Measurements from ENCODE around the gene KDM1A. TPM values are rescaled to one million over a fixed set of nuclear protein-coding genes. Genes with fewer than 3 reads are reported as not detected.
A peak's percentile ranks its signal among the peaks of the same experiment; 100 is the strongest.

Gene KDM1A
- total RNA-seq, 8 experiments from 2014 or later = 64.1 to 405 (median 158) TPM

DNA sequence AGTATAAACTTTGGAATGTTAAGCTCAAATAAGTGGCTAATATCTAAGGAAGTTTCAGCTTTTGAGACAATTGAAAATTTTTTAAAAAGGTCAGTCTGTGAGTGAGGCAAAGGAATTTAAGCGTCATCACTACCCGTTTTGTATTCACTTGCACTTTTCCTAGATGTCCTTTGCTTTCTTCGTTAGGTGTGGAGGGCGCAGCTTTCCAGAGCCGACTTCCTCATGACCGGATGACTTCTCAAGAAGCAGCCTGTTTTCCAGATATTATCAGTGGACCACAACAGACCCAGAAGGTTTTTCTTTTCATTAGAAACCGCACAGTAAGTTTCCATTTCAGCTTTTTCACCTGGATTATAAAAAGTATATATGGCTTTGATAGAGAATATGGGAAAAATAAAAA lies 30.9 kb downstream of the KDM1A start:
- Histone ChIP-seq H3K4me3 (no peak overlapping the region), H3K4me1 (replicated peaks in 1 of 2) (no peaks in the 10 kb centered on the region), H3K27ac (no peak overlapping the region)
- in situ Hi-C loops (cut with MboI; ENCODE audit: low pct_unique_long_range_greater_than_20kb in 2 of 9, low sequenced_read_pairs in 9 of 9, unreplicated experiment in 9 of 9) = no loop called here
- 88 to 100% (median 97%) methylated on average over 1 to 7 of the region's 7 CpGs; no CpG with 5 or more reads in 1 of the 10 experiments for WGBS, 10 experiments
- ATAC-seq (replicated peaks in 6 of 8) = no peak

DNA sequence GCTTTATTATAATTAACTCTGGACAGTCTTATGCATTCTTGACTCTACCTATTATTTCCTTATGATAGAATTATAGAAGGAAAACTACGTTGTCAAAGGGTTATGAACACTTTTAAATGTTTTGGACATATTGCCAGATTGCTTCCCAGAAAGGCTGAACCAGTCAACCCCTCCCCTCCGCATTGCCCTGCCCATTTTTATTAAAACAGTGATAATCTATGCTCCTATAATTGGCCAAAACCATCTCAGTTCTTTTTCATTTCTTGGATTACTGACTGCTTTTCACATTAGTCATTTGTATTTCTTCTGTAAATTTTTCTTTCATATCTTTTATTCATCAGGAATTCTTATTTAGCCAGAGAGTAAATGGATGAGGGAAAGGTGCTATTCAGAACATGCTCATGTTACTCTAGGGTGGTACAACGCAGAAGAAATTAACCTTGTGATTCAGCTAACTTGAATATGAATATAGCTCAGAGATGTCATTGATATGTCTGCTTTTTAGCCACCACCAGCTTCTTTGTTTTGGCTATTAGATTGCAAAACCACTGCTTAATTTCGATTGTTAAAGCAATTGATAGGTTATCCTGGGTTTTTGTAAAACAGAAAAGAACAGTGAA lies 32.1 kb downstream of the KDM1A start:
- Histone ChIP-seq H3K4me3 (no peak overlapping the region), H3K4me1 (replicated peaks in 1 of 2) (no peaks in the 10 kb centered on the region), H3K27ac (no peak overlapping the region)
- 63 to 94% (median 78%) methylated on average over 3 to 4 of the region's 4 CpGs for WGBS, 10 experiments
- in situ Hi-C loops (cut with MboI; ENCODE audit: low pct_unique_long_range_greater_than_20kb in 2 of 9, low sequenced_read_pairs in 9 of 9, unreplicated experiment in 9 of 9) = no loop called here
- ATAC-seq (replicated peaks in 6 of 8) = peak in 2 of 8 experiments; percentile 72 to 83

DNA sequence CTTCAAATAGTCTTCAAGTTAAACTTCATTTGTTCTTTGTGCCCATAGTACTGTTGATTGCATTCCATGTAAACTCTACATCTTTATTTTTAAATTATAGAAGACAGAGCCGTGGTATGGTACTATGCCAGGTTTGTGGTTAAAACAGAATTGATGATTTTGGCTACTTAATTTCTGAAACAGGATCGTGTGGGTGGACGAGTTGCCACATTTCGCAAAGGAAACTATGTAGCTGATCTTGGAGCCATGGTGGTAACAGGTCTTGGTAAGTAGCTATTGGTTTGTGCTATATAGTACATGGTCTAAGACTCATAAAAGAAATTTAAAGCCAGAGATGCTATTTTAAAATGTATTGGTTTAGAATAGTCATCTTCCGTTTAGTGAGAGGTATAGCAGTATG lies 38.0 kb downstream of the KDM1A start:
- no peak for ATAC-seq (replicated peaks in 6 of 8)
- no peaks in the 10 kb centered on the region for H3K4me1 ChIP-seq (replicated peaks in 1 of 2)
- no peak overlapping the region for H3K27ac ChIP-seq
- 90 to 100% (median 96%) methylated on average over 2 to 5 of the region's 5 CpGs for WGBS, 10 experiments
- H3K4me3 ChIP-seq = no peak overlapping the region
- in situ Hi-C loops (cut with MboI; ENCODE audit: low pct_unique_long_range_greater_than_20kb in 2 of 9, low sequenced_read_pairs in 9 of 9, unreplicated experiment in 9 of 9) = no loop called here

DNA sequence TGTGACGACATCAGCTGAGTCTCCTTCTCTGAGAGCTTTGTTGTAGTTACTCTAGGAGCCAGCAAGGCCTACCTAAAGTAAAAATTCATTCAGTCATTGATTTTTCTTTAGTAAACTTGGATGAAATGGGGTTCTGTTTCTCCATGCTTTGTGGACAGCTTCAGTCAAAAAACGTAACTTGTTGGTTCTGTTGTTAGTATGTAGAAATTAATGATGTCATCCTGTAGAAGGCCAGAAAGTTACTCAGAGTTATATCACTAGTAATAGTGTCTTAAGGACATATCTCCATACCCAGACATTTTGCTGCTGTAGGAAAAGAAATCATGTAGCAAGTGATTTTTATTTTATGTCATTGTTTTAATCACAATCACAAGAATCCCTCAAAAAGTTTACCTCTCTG lies 43.0 kb downstream of the KDM1A start:
- Histone ChIP-seq H3K4me1 (replicated peaks in 1 of 2) (no peaks in the 10 kb centered on the region), H3K4me3 (no peak overlapping the region), H3K27ac (no peak overlapping the region)
- no peak for ATAC-seq (replicated peaks in 6 of 8)
- in situ Hi-C loops (cut with MboI; ENCODE audit: low pct_unique_long_range_greater_than_20kb in 2 of 9, low sequenced_read_pairs in 9 of 9, unreplicated experiment in 9 of 9) = no loop called here
- 52 to 100% (median 97%) methylated on average over 1 to 2 of the region's 2 CpGs; no CpG with 5 or more reads in 2 of the 10 experiments for WGBS, 10 experiments

DNA sequence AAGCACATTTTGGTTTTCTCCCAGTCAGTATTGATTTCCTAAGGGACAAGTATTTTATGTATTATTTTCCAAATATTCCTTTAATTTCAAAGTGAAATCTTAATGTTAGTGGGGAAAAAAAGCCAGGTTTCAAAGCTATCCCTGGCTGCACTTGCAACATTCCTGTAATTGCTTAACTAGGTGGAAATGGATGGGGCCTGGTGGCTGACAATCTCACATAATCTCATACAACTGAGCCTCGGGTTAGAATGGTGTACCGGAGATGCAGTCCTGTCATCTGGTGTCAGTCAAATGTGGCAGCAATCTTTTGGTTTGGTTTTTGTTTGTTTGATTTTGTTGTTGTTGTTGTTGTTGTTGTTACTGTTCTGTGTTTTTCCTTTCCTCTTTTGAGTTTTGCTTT lies 46.1 kb downstream of the KDM1A start:
- Histone ChIP-seq H3K27ac (no peak overlapping the region), H3K4me1 (replicated peaks in 1 of 2) (no peaks in the 10 kb centered on the region), H3K4me3 (no peak overlapping the region)
- 75 to 100% (median 91%) methylated on average over 2 of the region's 2 CpGs; no CpG with 5 or more reads in 2 of the 10 experiments for WGBS, 10 experiments
- no peak for ATAC-seq (replicated peaks in 6 of 8)
- in situ Hi-C loops (cut with MboI; ENCODE audit: low pct_unique_long_range_greater_than_20kb in 2 of 9, low sequenced_read_pairs in 9 of 9, unreplicated experiment in 9 of 9) = no loop called here

DNA sequence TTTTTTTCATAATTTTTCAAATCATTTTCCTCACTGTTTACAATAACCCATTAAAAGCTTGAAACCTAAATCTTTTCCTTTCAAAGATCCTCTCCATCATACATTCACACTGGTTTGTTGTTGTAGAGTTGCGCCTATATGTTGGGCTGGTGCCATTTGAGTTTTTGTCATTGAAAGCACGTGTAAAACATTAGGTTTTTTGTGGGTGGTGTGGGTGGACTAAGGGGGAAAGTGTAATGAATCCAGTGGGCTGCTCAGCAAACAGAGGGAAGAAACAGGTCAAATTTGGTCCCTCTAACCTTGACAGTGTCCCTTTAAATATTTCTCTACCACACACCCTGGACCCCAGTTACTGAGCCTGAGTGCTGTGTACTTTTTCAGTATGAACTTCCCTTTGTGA lies 46.8 kb downstream of the KDM1A start:
- Histone ChIP-seq H3K4me3 (no peak overlapping the region), H3K27ac (no peak overlapping the region), H3K4me1 (replicated peaks in 1 of 2) (no peaks in the 10 kb centered on the region)
- no peak for ATAC-seq (replicated peaks in 6 of 8)
- in situ Hi-C loops (cut with MboI; ENCODE audit: low pct_unique_long_range_greater_than_20kb in 2 of 9, low sequenced_read_pairs in 9 of 9, unreplicated experiment in 9 of 9) = no loop called here
- WGBS, 10 experiments = 86 to 100% (median 98%) methylated on average over 1 to 2 of the region's 2 CpGs; no CpG with 5 or more reads in 6 of the 10 experiments

DNA sequence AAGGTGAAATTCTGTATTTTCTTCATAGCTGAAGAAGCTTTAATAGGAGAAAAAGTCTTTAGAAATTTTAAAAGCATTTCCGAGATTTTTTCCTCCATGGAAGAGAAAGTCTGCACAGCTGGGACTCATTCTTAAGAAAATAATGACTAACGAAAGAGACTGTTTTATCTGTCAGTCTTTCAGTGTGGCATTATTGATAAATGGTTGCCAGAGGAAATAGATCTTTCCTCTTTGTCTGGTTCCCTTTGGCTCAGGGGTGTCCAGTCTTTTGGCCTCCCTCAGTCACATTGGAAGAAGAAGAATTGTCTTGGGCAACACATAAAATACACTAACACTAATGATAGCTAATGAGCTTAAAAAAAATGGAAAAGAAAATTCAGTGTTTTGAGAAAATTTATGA lies 49.9 kb downstream of the KDM1A start:
- no peak for ATAC-seq (replicated peaks in 6 of 8)
- Histone ChIP-seq H3K4me3 (no peak overlapping the region), H3K4me1 (replicated peaks in 1 of 2) (no peaks in the 10 kb centered on the region), H3K27ac (no peak overlapping the region)
- 79 to 100% (median 87%) methylated on average over 1 to 2 of the region's 2 CpGs for WGBS, 10 experiments
- in situ Hi-C loops (cut with MboI; ENCODE audit: low pct_unique_long_range_greater_than_20kb in 2 of 9, low sequenced_read_pairs in 9 of 9, unreplicated experiment in 9 of 9) = no loop called here

DNA sequence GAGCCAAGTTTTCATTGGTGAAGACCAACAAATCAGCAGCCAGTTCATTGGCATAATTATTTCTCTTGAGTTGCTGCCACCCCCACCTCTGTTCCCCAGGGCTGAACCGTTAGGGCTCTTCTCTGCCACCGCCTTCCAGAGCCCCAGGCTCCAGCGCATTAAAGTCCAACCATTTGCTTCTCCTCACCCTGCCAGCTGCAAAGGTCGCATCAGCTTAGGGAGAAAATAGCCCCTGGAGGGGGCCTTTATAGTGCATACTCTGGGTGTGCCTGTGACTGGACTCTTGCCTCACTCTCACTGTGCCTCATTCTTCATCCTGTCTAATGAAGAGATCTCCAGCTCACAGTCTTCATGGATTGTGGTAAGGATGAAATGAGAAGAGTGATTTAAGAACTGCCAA lies 50.4 kb downstream of the KDM1A start:
- in situ Hi-C loops (cut with MboI; ENCODE audit: low pct_unique_long_range_greater_than_20kb in 2 of 9, low sequenced_read_pairs in 9 of 9, unreplicated experiment in 9 of 9) = loop anchor here in 1 of 9 experiments (10.0 kb wide), 1 partner anchor 85 kb away; no protein-coding TSS in a partner anchor
- no peak overlapping the region for H3K4me3 ChIP-seq
- no peak overlapping the region for H3K27ac ChIP-seq
- peak in 3 of 8 experiments; percentile 91 to 99 (median 97) for ATAC-seq (replicated peaks in 6 of 8)
- 74 to 86% (median 79%) methylated on average over 2 to 4 of the region's 4 CpGs; no CpG with 5 or more reads in 7 of the 10 experiments for WGBS, 10 experiments
- no peaks in the 10 kb centered on the region for H3K4me1 ChIP-seq (replicated peaks in 1 of 2)

DNA sequence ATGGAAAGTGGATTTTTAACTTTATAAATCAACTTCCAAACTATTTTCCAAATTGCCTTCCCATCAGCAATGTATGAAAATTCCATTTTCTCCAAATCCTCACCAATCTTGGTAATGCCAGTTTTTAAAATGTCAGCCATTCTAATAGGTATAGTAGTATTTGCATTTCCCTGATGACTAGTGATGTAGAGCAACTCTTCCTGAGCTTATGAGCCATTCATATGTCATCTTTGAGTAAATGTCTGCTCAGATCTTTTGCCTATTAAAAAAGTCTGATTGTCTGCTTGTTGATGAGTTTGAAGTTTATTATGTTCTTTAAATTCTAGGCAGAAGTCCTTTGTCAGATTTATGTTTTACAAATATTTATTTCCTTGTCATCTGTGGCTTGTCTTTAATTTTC lies 54.7 kb downstream of the KDM1A start:
- Histone ChIP-seq H3K4me3 (no peak overlapping the region), H3K27ac (no peak overlapping the region), H3K4me1 (replicated peaks in 1 of 2) (no peaks in the 10 kb centered on the region)
- in situ Hi-C loops (cut with MboI; ENCODE audit: low pct_unique_long_range_greater_than_20kb in 2 of 9, low sequenced_read_pairs in 9 of 9, unreplicated experiment in 9 of 9) = loop anchor here in 1 of 9 experiments (10.0 kb wide), 1 partner anchor 89 kb away; no protein-coding TSS in a partner anchor
- no peak for ATAC-seq (replicated peaks in 6 of 8)

DNA sequence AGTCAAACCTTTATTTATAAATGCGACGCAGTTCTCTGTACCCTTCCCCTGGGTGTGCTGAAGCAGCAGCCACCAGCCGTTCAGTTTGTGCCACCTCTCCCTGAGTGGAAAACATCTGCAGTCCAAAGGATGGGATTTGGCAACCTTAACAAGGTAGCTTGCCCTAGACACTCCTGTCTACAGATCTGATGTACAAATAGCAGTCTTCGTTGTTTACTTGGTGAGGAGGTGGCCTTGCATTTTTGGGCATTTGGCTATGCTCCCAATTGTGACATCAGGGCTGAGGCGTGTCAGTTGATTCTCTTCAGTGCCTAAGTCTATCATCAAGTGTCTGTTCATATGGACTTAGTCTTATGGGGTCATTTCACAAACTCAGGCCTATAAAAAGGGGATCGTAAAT lies 59.8 kb downstream of the KDM1A start:
- Histone ChIP-seq H3K27ac (no peak overlapping the region), H3K4me1 (replicated peaks in 1 of 2) (no peaks in the 10 kb centered on the region), H3K4me3 (no peak overlapping the region)
- in situ Hi-C loops (cut with MboI; ENCODE audit: low pct_unique_long_range_greater_than_20kb in 2 of 9, low sequenced_read_pairs in 9 of 9, unreplicated experiment in 9 of 9) = loop anchor here in 2 of 9 experiments (10.0 to 25.0 kb wide), 2 partner anchors 94 to 108 kb away; no protein-coding TSS in a partner anchor
- WGBS, 10 experiments = 85 to 100% (median 96%) methylated on average over 1 to 6 of the region's 6 CpGs; no CpG with 5 or more reads in 3 of the 10 experiments
- ATAC-seq (replicated peaks in 6 of 8) = no peak

DNA sequence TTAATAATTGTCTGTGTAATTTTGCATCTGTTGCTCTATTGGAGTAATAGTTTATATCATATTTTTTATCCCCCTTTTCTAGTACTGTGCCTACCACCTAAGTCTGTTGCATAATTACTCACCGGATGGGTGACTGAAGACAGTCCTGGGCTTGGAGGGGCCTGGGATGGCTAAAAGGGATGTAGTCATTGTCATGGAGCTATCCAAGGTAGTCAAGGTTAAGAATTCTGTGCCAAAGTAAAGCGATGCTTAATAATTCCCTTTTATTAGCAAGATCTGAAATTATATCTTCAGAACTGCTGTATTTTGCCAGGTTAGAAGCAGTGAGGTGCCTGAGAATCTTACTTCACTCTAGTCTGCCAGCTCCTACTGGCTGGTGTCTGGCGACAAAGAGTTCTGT lies 61.6 kb downstream of the KDM1A start:
- H3K27ac ChIP-seq = no peak overlapping the region
- no peaks in the 10 kb centered on the region for H3K4me1 ChIP-seq (replicated peaks in 1 of 2)
- 50 to 100% (median 94%) methylated on average over 1 to 3 of the region's 3 CpGs; no CpG with 5 or more reads in 1 of the 10 experiments for WGBS, 10 experiments
- in situ Hi-C loops (cut with MboI; ENCODE audit: low pct_unique_long_range_greater_than_20kb in 2 of 9, low sequenced_read_pairs in 9 of 9, unreplicated experiment in 9 of 9) = loop anchor here in 1 of 9 experiments (25.0 kb wide), 1 partner anchor 106 kb away; no protein-coding TSS in a partner anchor
- H3K4me3 ChIP-seq = no peak overlapping the region
- no peak for ATAC-seq (replicated peaks in 6 of 8)

DNA sequence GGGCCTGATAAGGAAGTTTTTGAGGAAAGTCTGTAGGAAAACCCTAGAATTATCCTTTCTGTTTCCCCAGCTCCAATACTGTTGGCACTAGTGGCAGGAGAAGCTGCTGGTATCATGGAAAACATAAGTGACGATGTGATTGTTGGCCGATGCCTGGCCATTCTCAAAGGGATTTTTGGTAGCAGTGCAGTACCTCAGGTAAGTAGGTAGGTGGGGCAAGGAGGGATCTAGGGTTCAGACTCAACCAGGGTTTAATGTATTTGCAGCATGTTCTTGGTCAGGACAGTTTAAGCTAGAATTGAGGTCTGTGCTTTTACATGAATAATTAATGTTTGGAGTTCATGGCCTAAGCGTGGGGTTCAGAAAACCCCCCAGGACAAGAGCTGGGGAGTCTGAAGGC lies 62.1 kb downstream of the KDM1A start:
- Histone ChIP-seq H3K27ac (no peak overlapping the region), H3K4me3 (no peak overlapping the region), H3K4me1 (replicated peaks in 1 of 2) (no peaks in the 10 kb centered on the region)
- 79 to 100% (median 90%) methylated on average over 1 to 3 of the region's 3 CpGs; no CpG with 5 or more reads in 1 of the 10 experiments for WGBS, 10 experiments
- ATAC-seq (replicated peaks in 6 of 8) = peak in 1 of 8 experiments; percentile 43
- in situ Hi-C loops (cut with MboI; ENCODE audit: low pct_unique_long_range_greater_than_20kb in 2 of 9, low sequenced_read_pairs in 9 of 9, unreplicated experiment in 9 of 9) = loop anchor here in 1 of 9 experiments (25.0 kb wide), 1 partner anchor 106 kb away; no protein-coding TSS in a partner anchor

DNA sequence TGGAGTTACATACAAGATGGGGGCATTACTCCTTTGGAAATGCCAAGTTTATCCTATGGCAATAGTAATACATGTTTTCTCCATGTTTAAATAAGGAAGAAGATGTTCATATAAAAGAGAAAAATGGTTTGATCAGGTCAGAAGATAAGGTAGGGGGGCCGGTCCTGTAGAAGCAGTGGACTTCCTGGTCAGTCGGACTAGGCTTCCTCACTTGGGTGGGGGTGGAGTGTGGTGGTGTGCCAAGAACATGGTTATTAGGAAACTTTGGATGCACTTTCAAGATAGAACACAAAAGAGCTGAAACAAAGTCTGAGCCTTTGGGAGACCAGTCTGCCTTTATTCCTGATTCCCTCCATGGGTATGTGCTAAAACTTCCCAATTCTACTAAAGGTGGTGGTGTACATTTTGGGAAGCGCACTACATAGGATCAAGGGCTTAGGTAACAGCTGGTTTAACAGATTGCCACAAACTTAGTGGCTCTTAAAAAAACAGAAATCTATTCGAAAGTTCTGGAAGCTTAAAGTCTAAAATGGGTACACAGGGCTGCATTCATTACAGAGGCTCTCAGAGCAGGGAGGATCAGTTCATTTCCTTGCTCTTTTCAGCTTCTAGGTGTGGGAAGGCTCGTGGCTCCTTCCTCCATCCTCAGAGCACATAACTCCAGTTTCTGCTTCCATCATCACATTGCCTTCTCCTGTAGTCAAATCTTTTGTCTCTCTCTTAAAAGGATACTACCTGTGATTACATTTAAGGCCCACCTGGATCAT lies 64.6 kb downstream of the KDM1A start:
- no peak for ATAC-seq (replicated peaks in 6 of 8)
- in situ Hi-C loops (cut with MboI; ENCODE audit: low pct_unique_long_range_greater_than_20kb in 2 of 9, low sequenced_read_pairs in 9 of 9, unreplicated experiment in 9 of 9) = loop anchor here in 1 of 9 experiments (25.0 kb wide), 1 partner anchor 103 kb away; no protein-coding TSS in a partner anchor
- Histone ChIP-seq H3K4me1 (replicated peaks in 1 of 2) (no peaks in the 10 kb centered on the region), H3K4me3 (no peak overlapping the region), H3K27ac (no peak overlapping the region)
- WGBS, 10 experiments = 33 to 100% (median 95%) methylated on average over 1 to 5 of the region's 5 CpGs

All from motor neuron (in vitro differentiated cells).